Adrenal gland (tissue), 12 donors: ENCODE results near the gene NAPB. TPM values are rescaled to one million over a fixed set of nuclear protein-coding genes. Genes with fewer than 3 reads are reported as not detected.

Experiments used
- DNase-seq, 7 donors: peaks; one replicate each; pipeline ENCODE4 v3.0.0-alpha.2; 2019 to 2020
- H3K27ac ChIP-seq, 5 donors: fragments of 200-600 bp; sonication (generic) in 4 of 5; 1 replicate in 3 of 5; 2 replicates in 2 of 5; pipeline versions ENCODE4 v1.5.1 to v1.8.0; 2016 to 2020; ENCODE audit warnings: mild to moderate bottlenecking in 1 of 5
- H3K27me3 ChIP-seq: fragments of 200-600 bp; 2 replicates; pipeline ENCODE4 v1.8.0; 2021
- H3K36me3 ChIP-seq, 2 donors: fragments of 200-600 bp; replicated peaks in 1 of 2; 1 replicate in 1 of 2; 2 replicates in 1 of 2; pipeline versions ENCODE4 v1.5.1 to v1.8.0; 2018 to 2022
- H3K4me1 ChIP-seq, 2 donors: fragments of 200-600 bp; replicated peaks in 1 of 2; 1 replicate in 1 of 2; 2 replicates in 1 of 2; pipeline versions ENCODE4 v1.5.1 to v1.8.0; 2018 to 2021
- H3K4me3 ChIP-seq, 4 donors: fragments of 200-600 bp; sonication (generic) in 3 of 4; one replicate each; pipeline ENCODE4 v1.5.1; 2016 to 2018
- H3K9me3 ChIP-seq, 3 donors: fragments of 200-600 bp; sonication (generic) in 1 of 3; replicated peaks in 1 of 3; 1 replicate in 2 of 3; 2 replicates in 1 of 3; pipeline versions ENCODE4 v1.5.1 to v1.8.0; 2016 to 2021
- CTCF ChIP-seq, 6 experiments: fragments of 450-650 bp in 4 of 6; fragments of 200-600 bp in 2 of 6; sonication (generic) in 1 of 6; IDR thresholded peaks; 1 replicate in 5 of 6; 2 replicates in 1 of 6; pipeline versions ENCODE4 v1.5.1 to v1.8.0; 2016 to 2021; ENCODE audit warnings: antibody characterized with exemption in 6 of 6, mild to moderate bottlenecking in 2 of 6, moderate library complexity in 1 of 6
- POLR2A ChIP-seq, 2 donors: fragments of 450-650 bp; IDR thresholded peaks; one replicate each; pipeline ENCODE4 v1.6.1; 2017; ENCODE audit warnings: antibody characterized with exemption in 2 of 2, mild to moderate bottlenecking in 2 of 2, moderate library complexity in 1 of 2
- WGBS, 4 donors: extraction: QIAGEN DNeasy Blood & Tissue Kit in 2 of 4; methylation state at CpG; one replicate each; pipeline versions ENCODE4 v1.1.5 to v1.1.7; 2013 to 2017; 5-methylcytosine and 5-hydroxymethylcytosine counted together
- intact Hi-C, 2 donors: fragments of 100-400 bp; cut with DNase I; formaldehyde crosslinking; loops; one replicate each; pipeline versions ENCODE4 v1.14.1 to v1.15.0; 2022 to 2023
- polyA plus RNA-seq, 3 donors: library from polyadenylated mRNA; stranded (reverse); fragments of 200-250 nt in 2 of 3; fragments of 350-450 nt in 1 of 3; fragmentation: Illumina TruSeq in 1 of 3; extraction: RNeasy Lipid Tissue Mini Kit (QIAGEN cat#74804) in 1 of 3; gene quantifications; one replicate each; pipeline ENCODE4 v1.2.3, GENCODE V29; 2013 to 2014
- total RNA-seq, 9 donors: library from RNA; depleted of rRNA in 4 of 9; stranded (reverse); fragments of >200 nt in 4 of 9; fragments of 120-200 nt in 1 of 9; fragmentation: NEBNext Ultra II Directional in 1 of 9; extraction: Animal tissue kit (Norgen Biotek cat#: 25700) in 1 of 9; gene quantifications; one replicate each; pipeline versions ENCODE4 v1.1.0 to v1.2.4, GENCODE V29; 2013 to 2023
- donor health status: healthy with polysubstance abuse.
- donor health status: Bipolar disorder and iron deficiency.
- donor health status: DM: yes; HTN: yes; CAD: no.
- donor health status: DM: no; HTN: no; CAD: no.
- donor health status: DM: no; HTN: no; CAD: no.
- donor health status: DM: yes; HTN: yes; CAD: no.

The NAPB gene
- total and polyA plus RNA-seq, 12 donors, result 11.8 to 27.5 (median 20.2) TPM

GRCh38 chr20:23414526-23415188 lies 6.6 kb downstream of the NAPB start:
- TF ChIP-seq POLR2A (IDR thresholded peaks at IDR 0.05) (no peak), CTCF (IDR thresholded peaks at IDR 0.05) (no peak)
- 43 to 67% (median 55%) methylated on average over 1 of the region's 1 CpG for WGBS, 4 donors
- peak overlapping the region in 1 of 5 donors; percentile 55 for H3K27ac ChIP-seq
- no peak for DNase-seq
- no peak overlapping the region for H3K4me3 ChIP-seq
- intact Hi-C loops, result loop anchor here in 1 of 2 donors (5.0 kb wide), 1 partner anchor 52 kb away; the partner anchor contains the start of gene GZF1
- H3K4me1 ChIP-seq, result peaks cover 34 to 82% of the 10 kb centered on the region in 2 donors
- no peaks in the 10 kb centered on the region for H3K27me3 ChIP-seq
- no peaks in the 10 kb centered on the region for H3K9me3 ChIP-seq
- H3K36me3 ChIP-seq, result no peaks in the 10 kb centered on the region

- H3K4me1 ChIP-seq, result peaks cover 38 to 82% of the 10 kb centered on the region in 2 donors
- 95 to 99% (median 96%) methylated on average over 3 of the region's 3 CpGs for WGBS, 4 donors
These were observed 7.3 kb downstream of the NAPB start for GRCh38 chr20:23413862-23414422.

GRCh38 chr20:23412026-23412425 lies 9.3 kb downstream of the NAPB start:
- DNase-seq, result peak in 3 of 7 donors; percentile 40 to 64 (median 54)
- Histone ChIP-seq H3K27ac (peak overlapping the region in 4 of 5 donors; percentile 8 to 51 (median 24)), H3K4me3 (no peak overlapping the region), H3K36me3 (no peaks in the 10 kb centered on the region), H3K27me3 (no peaks in the 10 kb centered on the region), H3K4me1 (peaks cover 38 to 82% of the 10 kb centered on the region in 2 donors), H3K9me3 (no peaks in the 10 kb centered on the region)
- intact Hi-C loops, result no loop called here
- 28 to 41% (median 36%) methylated on average over 1 of the region's 1 CpG for WGBS, 4 donors
- TF ChIP-seq POLR2A (IDR thresholded peaks at IDR 0.05) (peak in 1 of 2 donors; percentile 25), CTCF (IDR thresholded peaks at IDR 0.05) (no peak)

More at GRCh38 chr20:23413862-23414422, 7.3 kb downstream of the NAPB start:
- Histone ChIP-seq H3K4me3 (no peak overlapping the region), H3K9me3 (no peaks in the 10 kb centered on the region), H3K36me3 (no peaks in the 10 kb centered on the region), H3K27me3 (no peaks in the 10 kb centered on the region), H3K27ac (no peak overlapping the region)
- TF ChIP-seq CTCF (IDR thresholded peaks at IDR 0.05), result no peak
- no peak for TF ChIP-seq POLR2A (IDR thresholded peaks at IDR 0.05)
- DNase-seq, result no peak
- intact Hi-C loops, result no loop called here

- no peak overlapping the region for H3K4me3 ChIP-seq
- intact Hi-C loops, result no loop called here
- H3K36me3 ChIP-seq, result no peaks in the 10 kb centered on the region
- peak overlapping the region in 2 of 5 donors; percentile 11 to 51 for H3K27ac ChIP-seq
- 85 to 91% (median 90%) methylated on average over 3 of the region's 3 CpGs for whole genome bisulfite sequencing, 4 donors
- no peaks in the 10 kb centered on the region for H3K9me3 ChIP-seq
- no peak for DNase-seq
- TF ChIP-seq POLR2A (IDR thresholded peaks at IDR 0.05), result no peak
- no peak for TF ChIP-seq CTCF (IDR thresholded peaks at IDR 0.05)
- no peaks in the 10 kb centered on the region for H3K27me3 ChIP-seq
- H3K4me1 ChIP-seq, result peaks cover 42 to 81% of the 10 kb centered on the region in 2 donors
These were observed 10.2 kb downstream of the NAPB start for GRCh38 chr20:23410916-23411695.
